Measurements from ENCODE around the gene ATAD3A.

Gene ATAD3A

GRCh38 chr1:1582585-1583346 is 70.8 kb downstream of the ATAD3A start:
- no peak for DNase-seq (ENCODE audit: low read depth)
- TF ChIP-seq CTCF (conservative IDR thresholded peaks at IDR 0.05; ENCODE audit: control insufficient read depth, insufficient read depth, low read depth, low read length), result no peak
- no peak overlapping the region for H3K4me3 ChIP-seq (ENCODE audit: control insufficient read depth, low read depth, low read length)

DNA sequence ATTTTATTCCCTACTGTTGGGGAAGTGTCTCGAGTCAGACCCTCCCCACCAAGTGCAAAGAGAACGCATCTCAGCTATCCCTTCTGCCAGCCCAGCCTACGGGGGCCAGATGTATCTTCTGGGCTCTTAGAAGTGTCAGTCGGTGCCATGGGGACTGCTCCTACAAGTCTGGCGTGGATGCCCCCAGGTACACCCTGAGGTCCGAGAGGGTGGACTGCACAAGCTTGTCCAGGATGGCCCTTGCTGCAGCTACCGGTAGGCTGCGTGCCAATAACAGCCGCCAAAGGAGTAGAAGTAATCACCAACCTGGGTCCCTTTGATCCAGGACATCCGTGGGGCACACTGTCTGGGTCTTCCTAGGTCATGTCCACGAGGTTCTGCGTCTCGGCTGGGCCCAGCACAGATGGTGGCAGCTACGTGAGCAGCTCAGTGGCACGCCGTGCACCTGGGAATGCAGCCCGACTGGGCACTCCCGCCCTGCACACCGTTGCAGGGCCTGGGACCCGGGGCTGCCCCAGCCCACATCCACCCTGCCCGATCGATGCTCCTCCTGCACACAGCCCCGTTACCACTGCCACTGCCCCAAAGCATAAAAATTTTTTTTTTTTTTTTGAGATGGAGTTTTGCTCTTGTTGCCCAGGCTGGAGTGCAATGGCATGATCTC is 71.5 kb downstream of the ATAD3A start:
- H3K4me3 ChIP-seq (ENCODE audit: control insufficient read depth, low read depth, low read length), result no peak overlapping the region
- no peak for DNase-seq (ENCODE audit: low read depth)

More for the DNA sequence above, 71.5 kb downstream of the ATAD3A start:
- no peak for TF ChIP-seq CTCF (conservative IDR thresholded peaks at IDR 0.05; ENCODE audit: control insufficient read depth, insufficient read depth, low read depth, low read length)

All from fibroblast of mammary gland (primary cell).